GM06990 (cell line): ENCODE data around the gene RBFOX1.

Source experiments
- DNase-seq: peaks from one replicate; pipeline ENCODE4 v3.0.0-alpha.2; 2011; ENCODE audit not compliant: insufficient read length; ENCODE audit errors: extremely low read depth
- H3K27me3 ChIP-seq: replicated peaks from 2 replicates; pipeline ENCODE4 v1.6.0; 2011; ENCODE audit warnings: low read length; ENCODE audit not compliant: control insufficient read depth, insufficient read depth
- H3K36me3 ChIP-seq: 2 replicates; pipeline ENCODE4 v1.5.1; 2011; ENCODE audit warnings: low read length; ENCODE audit not compliant: control insufficient read depth, insufficient read depth
- H3K4me3 ChIP-seq: replicated peaks from 2 replicates; pipeline ENCODE4 v1.5.1; 2011; ENCODE audit warnings: low read depth, mild to moderate bottlenecking, control low read depth, low read length
- TF ChIP-seq, protein P1 (sequence below): IDR thresholded peaks from 2 replicates; pipeline ENCODE4 v1.5.1; 2011; ENCODE audit warnings: low read length, control low read depth, mild to moderate bottlenecking, inconsistent platforms; ENCODE audit not compliant: insufficient read depth, poor library complexity, severe bottlenecking

The RBFOX1 gene

DNA sequence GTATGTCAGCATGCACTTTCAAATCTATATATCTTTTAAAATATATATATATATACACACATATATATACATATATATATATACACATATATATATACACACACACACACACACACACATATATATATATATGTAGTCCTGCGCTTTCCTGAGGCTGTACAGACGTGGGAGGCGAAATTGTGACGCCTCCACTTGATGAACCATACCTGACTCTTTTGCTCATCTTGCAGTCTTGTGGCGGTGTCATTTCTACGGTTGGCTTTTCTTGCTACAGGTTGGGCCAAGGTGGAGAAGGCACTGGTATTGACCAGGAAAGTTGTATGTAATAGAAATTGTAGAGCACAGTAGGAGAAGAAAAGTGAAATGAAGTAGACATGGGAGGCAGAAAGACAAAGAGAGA, 88.2 kb downstream of the RBFOX1 start:
- TF ChIP-seq, protein P1, sequence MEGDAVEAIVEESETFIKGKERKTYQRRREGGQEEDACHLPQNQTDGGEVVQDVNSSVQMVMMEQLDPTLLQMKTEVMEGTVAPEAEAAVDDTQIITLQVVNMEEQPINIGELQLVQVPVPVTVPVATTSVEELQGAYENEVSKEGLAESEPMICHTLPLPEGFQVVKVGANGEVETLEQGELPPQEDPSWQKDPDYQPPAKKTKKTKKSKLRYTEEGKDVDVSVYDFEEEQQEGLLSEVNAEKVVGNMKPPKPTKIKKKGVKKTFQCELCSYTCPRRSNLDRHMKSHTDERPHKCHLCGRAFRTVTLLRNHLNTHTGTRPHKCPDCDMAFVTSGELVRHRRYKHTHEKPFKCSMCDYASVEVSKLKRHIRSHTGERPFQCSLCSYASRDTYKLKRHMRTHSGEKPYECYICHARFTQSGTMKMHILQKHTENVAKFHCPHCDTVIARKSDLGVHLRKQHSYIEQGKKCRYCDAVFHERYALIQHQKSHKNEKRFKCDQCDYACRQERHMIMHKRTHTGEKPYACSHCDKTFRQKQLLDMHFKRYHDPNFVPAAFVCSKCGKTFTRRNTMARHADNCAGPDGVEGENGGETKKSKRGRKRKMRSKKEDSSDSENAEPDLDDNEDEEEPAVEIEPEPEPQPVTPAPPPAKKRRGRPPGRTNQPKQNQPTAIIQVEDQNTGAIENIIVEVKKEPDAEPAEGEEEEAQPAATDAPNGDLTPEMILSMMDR = no peak
- no peaks in the 10 kb centered on the region for H3K27me3 ChIP-seq
- no peak overlapping the region for H3K4me3 ChIP-seq
- H3K36me3 ChIP-seq = no peaks in the 10 kb centered on the region
- no peak for DNase-seq

DNA sequence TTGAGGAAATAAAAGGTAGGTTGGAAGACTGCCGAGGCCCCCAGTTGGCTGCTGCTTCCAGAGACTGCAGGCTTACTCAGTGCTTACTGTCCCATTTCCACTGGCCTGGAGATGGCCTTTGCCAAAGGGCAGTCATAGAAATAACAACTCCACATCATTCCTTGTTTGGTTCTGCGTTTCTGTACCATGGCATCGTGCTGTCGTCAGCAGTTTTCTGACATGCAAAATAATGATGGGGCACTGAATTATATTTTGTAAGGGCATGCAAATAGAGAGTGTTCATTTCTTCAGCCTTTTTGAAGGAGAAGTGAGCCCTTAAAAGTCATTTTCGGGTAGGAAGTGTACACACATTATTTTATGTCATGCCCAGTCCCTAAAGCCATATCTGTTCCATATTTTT, 88.9 kb downstream of the RBFOX1 start:
- TF ChIP-seq, protein P1 = no peak
- H3K4me3 ChIP-seq = no peak overlapping the region
- no peak for DNase-seq
- no peaks in the 10 kb centered on the region for H3K36me3 ChIP-seq
- H3K27me3 ChIP-seq = no peaks in the 10 kb centered on the region

DNA sequence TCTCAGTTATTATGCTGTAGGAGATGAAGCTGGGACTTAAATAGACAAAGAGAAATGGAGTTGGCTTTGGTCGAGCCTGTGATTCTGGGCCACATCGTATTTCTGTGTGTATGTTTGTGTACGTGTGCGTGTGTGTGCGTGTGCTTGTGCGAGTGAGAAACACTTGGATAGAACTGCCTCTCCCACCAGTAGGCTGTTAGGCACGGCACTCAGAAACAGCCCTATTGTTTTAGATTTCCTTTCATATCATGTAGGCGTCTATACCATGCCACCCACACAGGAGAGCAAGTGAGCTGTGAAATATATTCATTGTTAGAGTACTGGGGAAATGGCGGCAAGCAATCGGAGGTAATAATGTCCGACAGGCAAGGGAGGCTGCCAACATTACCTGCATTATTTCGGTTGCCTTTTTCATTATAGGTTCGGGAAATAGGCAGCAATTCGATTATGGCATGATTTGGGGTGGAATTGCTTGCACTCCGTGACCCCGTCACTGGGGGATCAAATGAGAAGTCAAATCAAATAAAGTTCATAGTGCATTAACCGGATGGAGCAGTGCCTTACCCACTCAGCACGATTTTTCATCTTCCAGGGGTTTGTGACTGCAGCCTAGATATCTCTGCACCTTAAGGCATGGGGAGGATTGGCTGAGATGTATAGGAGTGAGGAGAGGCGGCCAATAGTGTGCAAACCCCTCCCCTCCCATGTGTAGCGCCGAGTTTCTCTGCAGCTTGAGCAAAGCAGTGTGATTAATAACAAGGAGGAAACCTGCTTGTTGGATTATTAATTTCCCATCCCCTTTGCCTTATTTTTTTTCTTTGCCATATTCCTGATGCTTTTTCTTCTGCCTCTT, 89.6 kb downstream of the RBFOX1 start:
- Histone ChIP-seq H3K4me3 (no peak overlapping the region), H3K27me3 (no peaks in the 10 kb centered on the region), H3K36me3 (no peaks in the 10 kb centered on the region)
- DNase-seq = no peak
- TF ChIP-seq, protein P1 = no peak

DNA sequence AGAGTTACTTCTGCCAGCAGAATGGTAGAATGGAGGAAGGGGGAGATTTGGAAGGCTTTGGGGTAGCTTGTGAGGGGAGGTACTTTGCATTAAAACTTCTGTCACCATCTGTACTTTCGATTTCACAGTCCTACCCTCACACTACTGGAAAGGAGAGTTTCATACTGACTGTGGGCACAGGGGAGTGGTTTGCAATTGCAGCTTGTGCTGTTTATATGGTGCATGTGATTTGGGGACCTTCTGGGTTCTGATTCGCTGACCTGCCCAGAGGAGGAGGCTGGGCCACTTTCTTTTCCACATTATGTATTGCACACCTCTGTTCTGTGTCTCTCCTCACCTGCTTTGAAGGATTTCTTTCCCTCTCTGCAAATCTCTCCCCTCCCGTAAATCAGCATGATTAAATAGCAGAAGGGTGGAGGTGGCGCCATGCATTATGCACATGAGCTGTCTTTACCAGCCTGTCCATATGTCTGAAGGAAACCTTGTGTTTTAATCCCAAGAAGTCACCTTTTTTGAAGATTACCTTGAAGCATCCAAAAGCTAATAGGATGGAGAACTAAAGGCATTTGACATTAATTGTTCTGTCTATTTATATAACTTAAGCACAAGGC, 90.9 kb downstream of the RBFOX1 start:
- TF ChIP-seq, protein P1 = no peak
- no peaks in the 10 kb centered on the region for H3K27me3 ChIP-seq
- DNase-seq = no peak
- H3K4me3 ChIP-seq = no peak overlapping the region
- no peaks in the 10 kb centered on the region for H3K36me3 ChIP-seq

DNA sequence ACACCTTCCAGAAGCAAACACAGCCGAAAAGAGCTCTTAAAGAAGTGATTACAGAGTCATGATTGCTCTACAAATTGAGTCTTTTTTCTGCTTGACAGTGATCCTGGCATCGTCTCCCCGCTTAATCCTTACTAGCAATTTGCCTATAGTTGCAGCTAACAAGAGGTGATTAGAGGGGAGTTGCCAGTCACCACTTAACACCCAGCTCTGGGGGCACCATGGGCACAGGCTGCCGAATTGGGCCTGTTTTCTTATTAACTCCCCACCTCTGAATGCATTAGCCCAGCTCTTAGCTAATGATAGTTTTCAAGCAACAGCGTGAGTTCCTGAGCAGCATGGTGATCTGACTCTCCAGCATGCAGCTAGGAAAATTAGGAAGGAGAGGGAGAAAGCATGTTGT, 93.5 kb downstream of the RBFOX1 start:
- no peaks in the 10 kb centered on the region for H3K27me3 ChIP-seq
- H3K4me3 ChIP-seq = no peak overlapping the region
- no peak for DNase-seq

More for the DNA sequence above, 93.5 kb downstream of the RBFOX1 start:
- no peaks in the 10 kb centered on the region for H3K36me3 ChIP-seq
- TF ChIP-seq, protein P1 = no peak
